Panc1 (cell line): ENCODE measurements around the gene SYTL1.

Experiments used
- CTCF ChIP-seq: fragments of 450-650 bp; IDR thresholded peaks from 2 replicates; pipeline ENCODE4 v1.5.1; 2017; ENCODE audit warnings: mild to moderate bottlenecking
- POLR2AphosphoS5 ChIP-seq: IDR thresholded peaks from 2 replicates; pipeline ENCODE4 v1.6.1; 2012; ENCODE audit warnings: mild to moderate bottlenecking, low read depth, low read length, moderate library complexity
- SIN3A ChIP-seq: IDR thresholded peaks from 2 replicates; pipeline ENCODE4 v1.6.1; 2012; ENCODE audit warnings: low read depth, mild to moderate bottlenecking, low read length, moderate library complexity, borderline replicate concordance; ENCODE audit not compliant: insufficient read depth
- TCF7L2 ChIP-seq: IDR thresholded peaks from 2 replicates; pipeline ENCODE4 v1.6.1; 2011; ENCODE audit warnings: mild to moderate bottlenecking, low read depth, low read length, inconsistent platforms
- TF ChIP-seq, protein P1 (sequence below), 2 experiments: IDR thresholded peaks; 2 replicates each; pipeline ENCODE4 v1.6.1; 2011 to 2012; ENCODE audit warnings: low read depth in 2 of 2, control low read depth in 1 of 2, low read length in 1 of 2, mild to moderate bottlenecking in 1 of 2, moderate library complexity in 1 of 2; ENCODE audit not compliant: insufficient read depth in 1 of 2

DNA sequence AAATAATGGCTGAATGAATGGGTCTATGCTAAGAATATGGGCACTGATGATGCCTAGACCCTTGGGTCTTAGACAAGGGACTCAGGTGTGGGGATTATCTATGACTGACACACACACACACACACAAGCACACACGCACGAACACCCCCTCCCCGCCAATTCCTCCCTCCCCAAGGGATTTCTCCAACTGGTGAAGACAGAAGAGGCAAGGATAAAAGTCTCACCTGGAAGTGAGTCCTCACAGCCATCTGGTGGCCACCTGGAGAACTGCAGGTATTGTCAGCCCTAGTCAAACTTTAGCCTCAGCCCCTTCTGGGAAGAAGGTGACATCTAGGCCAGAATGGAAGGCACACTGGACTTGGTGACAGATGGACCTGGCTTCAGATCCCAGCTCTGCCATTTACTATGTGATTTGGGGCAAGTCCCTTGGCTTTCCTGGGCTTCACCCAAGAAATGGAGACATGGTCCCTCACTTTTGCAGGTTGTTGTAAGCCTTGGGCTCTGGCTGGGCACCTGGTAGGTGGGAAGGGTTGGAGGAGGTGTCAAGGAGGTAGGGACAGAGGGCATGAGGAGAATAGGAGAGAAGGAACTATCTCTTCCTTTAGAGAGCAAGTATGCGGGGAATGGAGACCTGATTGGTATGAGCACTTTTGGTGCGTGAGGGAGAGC is 46.6 kb downstream of the SYTL1 start:
- peak; percentile 95 for TF ChIP-seq CTCF
- no peak for TF ChIP-seq POLR2AphosphoS5
- TF ChIP-seq, protein P1, sequence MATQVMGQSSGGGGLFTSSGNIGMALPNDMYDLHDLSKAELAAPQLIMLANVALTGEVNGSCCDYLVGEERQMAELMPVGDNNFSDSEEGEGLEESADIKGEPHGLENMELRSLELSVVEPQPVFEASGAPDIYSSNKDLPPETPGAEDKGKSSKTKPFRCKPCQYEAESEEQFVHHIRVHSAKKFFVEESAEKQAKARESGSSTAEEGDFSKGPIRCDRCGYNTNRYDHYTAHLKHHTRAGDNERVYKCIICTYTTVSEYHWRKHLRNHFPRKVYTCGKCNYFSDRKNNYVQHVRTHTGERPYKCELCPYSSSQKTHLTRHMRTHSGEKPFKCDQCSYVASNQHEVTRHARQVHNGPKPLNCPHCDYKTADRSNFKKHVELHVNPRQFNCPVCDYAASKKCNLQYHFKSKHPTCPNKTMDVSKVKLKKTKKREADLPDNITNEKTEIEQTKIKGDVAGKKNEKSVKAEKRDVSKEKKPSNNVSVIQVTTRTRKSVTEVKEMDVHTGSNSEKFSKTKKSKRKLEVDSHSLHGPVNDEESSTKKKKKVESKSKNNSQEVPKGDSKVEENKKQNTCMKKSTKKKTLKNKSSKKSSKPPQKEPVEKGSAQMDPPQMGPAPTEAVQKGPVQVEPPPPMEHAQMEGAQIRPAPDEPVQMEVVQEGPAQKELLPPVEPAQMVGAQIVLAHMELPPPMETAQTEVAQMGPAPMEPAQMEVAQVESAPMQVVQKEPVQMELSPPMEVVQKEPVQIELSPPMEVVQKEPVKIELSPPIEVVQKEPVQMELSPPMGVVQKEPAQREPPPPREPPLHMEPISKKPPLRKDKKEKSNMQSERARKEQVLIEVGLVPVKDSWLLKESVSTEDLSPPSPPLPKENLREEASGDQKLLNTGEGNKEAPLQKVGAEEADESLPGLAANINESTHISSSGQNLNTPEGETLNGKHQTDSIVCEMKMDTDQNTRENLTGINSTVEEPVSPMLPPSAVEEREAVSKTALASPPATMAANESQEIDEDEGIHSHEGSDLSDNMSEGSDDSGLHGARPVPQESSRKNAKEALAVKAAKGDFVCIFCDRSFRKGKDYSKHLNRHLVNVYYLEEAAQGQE (IDR thresholded peaks at IDR 0.05; ENCODE audit: insufficient read depth in 1 of 2, low read depth in 2 of 2, low read length in 1 of 2), result no peak
- no peak for TF ChIP-seq SIN3A
- no peak for TF ChIP-seq TCF7L2
